GM21737 (cell line): Measurements from ENCODE around the gene RBM6.
"Not testable (repeated sequence)": the region's sequence is repeated elsewhere in the genome, so short reads cannot be mapped to it uniquely, and the experiment has no call there.

Experiments used
- ATAC-seq: cut with Tn5 transposase; IDR thresholded peaks from one replicate; pipeline ENCODE4 v1.9.1; 2021; ENCODE audit warnings: mild to moderate bottlenecking, moderate library complexity; ENCODE audit not compliant: unreplicated experiment

The RBM6 gene

GRCh38 chr3:49916686-49917085 is 23.3 kb upstream of the RBM6 start:
- ATAC-seq = no peak

- ATAC-seq = not testable (repeated sequence)
Measured at GRCh38 chr3:49917806-49918590, 22.0 kb upstream of the RBM6 start.

- ATAC-seq = no peak
Measured at GRCh38 chr3:49924683-49925082, 15.3 kb upstream of the RBM6 start.

- ATAC-seq = no peak
Measured at GRCh38 chr3:49925485-49925884, 14.5 kb upstream of the RBM6 start.

- ATAC-seq = no peak
Measured at GRCh38 chr3:49926117-49926728, 13.7 kb upstream of the RBM6 start.

- ATAC-seq = no peak
Measured at GRCh38 chr3:49927798-49928197, 12.2 kb upstream of the RBM6 start.

GRCh38 chr3:49928481-49929017 is 11.4 kb upstream of the RBM6 start:
- no peak for ATAC-seq

GRCh38 chr3:49929291-49930167 is 10.4 kb upstream of the RBM6 start, which contains the start of gene MON1A:
TSS of gene MON1A (minus strand) at chr3:49929811. CDS start at chr3:49913346, 16,465 bp downstream.
- peak; percentile 87 for ATAC-seq

- ATAC-seq = no peak
Measured at GRCh38 chr3:49930168-49930690, 9.7 kb upstream of the RBM6 start.

- ATAC-seq = no peak
Measured at GRCh38 chr3:49930922-49931321, 9.0 kb upstream of the RBM6 start.

- ATAC-seq = not testable (repeated sequence)
Measured at GRCh38 chr3:49932281-49932680, 7.7 kb upstream of the RBM6 start.

- ATAC-seq = no peak
Measured at GRCh38 chr3:49937090-49937489, 2.9 kb upstream of the RBM6 start.

GRCh38 chr3:49940667-49941249 is 808 bp downstream of the RBM6 start:
- no peak for ATAC-seq

- no peak for ATAC-seq
Measured at GRCh38 chr3:49942651-49943050, 2.7 kb downstream of the RBM6 start.

- no peak for ATAC-seq
Measured at GRCh38 chr3:49952924-49953323, 13.0 kb downstream of the RBM6 start.

GRCh38 chr3:49955636-49956035 is 15.7 kb downstream of the RBM6 start:
- no peak for ATAC-seq

GRCh38 chr3:49966233-49966942 is 26.4 kb downstream of the RBM6 start:
- no peak for ATAC-seq

- ATAC-seq = no peak
Measured at GRCh38 chr3:49967291-49967690, 27.3 kb downstream of the RBM6 start.

GRCh38 chr3:49968346-49968745 is 28.4 kb downstream of the RBM6 start:
- ATAC-seq = no peak

- ATAC-seq = no peak
Measured at GRCh38 chr3:49972656-49973055, 32.7 kb downstream of the RBM6 start.
